Measurements from ENCODE around the gene AQP4. TPM values are rescaled to one million over a fixed set of nuclear protein-coding genes. Genes with fewer than 3 reads are reported as not detected.

AQP4 gene
- total RNA-seq, 4 donors from 2014 or later = 9.9 to 24.9 (median 15.3) TPM

GRCh38 chr18:26840965-26841364 is 24.5 kb downstream of the AQP4 start:
- H3K4me1 ChIP-seq = no peaks in the 10 kb centered on the region
- in situ Hi-C loops (cut with MboI; ENCODE audit: low sequenced_read_pairs in 4 of 4) (no loop called here), intact Hi-C loops (cut with DNase I; ENCODE audit: low total_unique reads) (no loop called here)
- ATAC-seq (no peak), DNase-seq (no peak)
- no peak for TF ChIP-seq POLR2A (IDR thresholded peaks at IDR 0.05)
- TF ChIP-seq CTCF (IDR thresholded peaks at IDR 0.05 in 4 of 5, conservative IDR thresholded peaks at IDR 0.05 in 1 of 5) = no peak
- H3K4me3 ChIP-seq = no peak overlapping the region
- no peaks in the 10 kb centered on the region for H3K9me3 ChIP-seq
- no peaks in the 10 kb centered on the region for H3K27me3 ChIP-seq
- H3K27ac ChIP-seq = no peak overlapping the region
- no peaks in the 10 kb centered on the region for H3K36me3 ChIP-seq

DNA sequence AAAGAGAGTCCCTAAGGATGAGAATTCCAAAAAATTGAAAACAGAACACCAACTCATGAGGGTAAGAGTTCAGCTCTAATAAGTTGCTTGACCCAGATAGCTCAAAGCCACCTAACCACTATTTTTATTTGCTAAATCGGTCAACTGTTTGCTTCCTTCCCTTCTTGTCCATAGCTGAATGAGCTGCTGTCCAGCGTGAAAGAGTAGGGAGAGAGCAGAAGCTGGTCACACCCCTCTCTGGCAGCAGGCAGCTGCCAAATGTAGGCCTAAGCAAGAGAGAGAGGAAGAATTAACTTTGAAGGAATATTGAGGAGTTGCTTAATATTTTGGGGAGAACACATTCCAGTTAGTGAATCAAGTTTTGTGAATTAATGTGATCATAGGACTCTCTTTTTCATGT is 25.9 kb downstream of the AQP4 start:
- in situ Hi-C loops (cut with MboI; ENCODE audit: low sequenced_read_pairs in 4 of 4) = no loop called here
- intact Hi-C loops (cut with DNase I; ENCODE audit: low total_unique reads) = no loop called here
- H3K9me3 ChIP-seq = no peaks in the 10 kb centered on the region

DNA sequence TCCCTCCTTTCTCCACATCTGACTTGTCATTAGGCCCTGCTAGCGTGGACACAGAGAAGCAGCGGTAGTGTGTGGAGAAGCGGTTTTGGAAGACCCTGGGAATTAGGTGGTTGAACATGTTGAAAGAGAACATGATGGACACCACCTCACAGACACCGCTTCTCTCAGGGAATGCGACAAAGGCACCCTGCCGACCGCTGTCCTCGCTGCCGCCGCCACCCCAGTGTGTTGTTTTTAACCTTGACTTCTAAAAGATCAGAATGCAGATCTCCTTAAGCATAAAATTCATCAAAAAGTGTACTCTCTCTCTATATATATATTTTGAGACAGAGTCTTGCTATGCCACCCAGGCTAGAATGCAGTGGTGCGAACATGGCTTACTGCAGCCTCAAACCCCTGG is 33.2 kb downstream of the AQP4 start:
- Histone ChIP-seq H3K9me3 (no peaks in the 10 kb centered on the region), H3K4me3 (no peak overlapping the region), H3K36me3 (no peaks in the 10 kb centered on the region), H3K27ac (no peak overlapping the region), H3K4me1 (no peaks in the 10 kb centered on the region), H3K27me3 (no peaks in the 10 kb centered on the region)
- intact Hi-C loops (cut with DNase I; ENCODE audit: low total_unique reads) = no loop called here
- TF ChIP-seq CTCF (IDR thresholded peaks at IDR 0.05 in 4 of 5, conservative IDR thresholded peaks at IDR 0.05 in 1 of 5) (no peak), POLR2A (IDR thresholded peaks at IDR 0.05) (no peak)
- ATAC-seq (no peak), DNase-seq (no peak)
- in situ Hi-C loops (cut with MboI; ENCODE audit: low sequenced_read_pairs in 4 of 4) = no loop called here

More for the DNA sequence above, 25.9 kb downstream of the AQP4 start:
- ATAC-seq (no peak), DNase-seq (no peak)
- no peak overlapping the region for H3K27ac ChIP-seq
- no peaks in the 10 kb centered on the region for H3K4me1 ChIP-seq
- no peak overlapping the region for H3K4me3 ChIP-seq
- no peak for TF ChIP-seq POLR2A (IDR thresholded peaks at IDR 0.05)
- TF ChIP-seq CTCF (IDR thresholded peaks at IDR 0.05 in 4 of 5, conservative IDR thresholded peaks at IDR 0.05 in 1 of 5) = no peak
- H3K27me3 ChIP-seq = no peaks in the 10 kb centered on the region
- H3K36me3 ChIP-seq = no peaks in the 10 kb centered on the region

DNA sequence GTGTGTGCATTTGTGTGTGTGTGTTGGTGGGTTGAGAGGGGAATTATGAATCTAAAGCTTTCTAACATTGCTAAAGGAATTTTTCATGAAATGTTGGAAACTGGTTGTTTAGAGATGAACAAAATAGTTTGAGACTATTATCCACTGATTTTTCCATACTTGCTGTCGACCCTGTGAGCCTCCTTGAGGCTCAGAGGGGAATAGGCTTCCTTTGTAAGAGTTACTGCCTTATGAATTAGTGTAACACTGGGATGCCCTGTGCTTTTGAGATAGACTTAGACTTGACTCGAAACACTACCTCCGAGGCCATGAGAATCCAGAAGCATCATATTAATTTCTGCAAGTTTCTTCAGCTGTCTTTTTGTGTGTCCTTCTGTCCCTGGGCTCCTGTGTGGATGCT is 37.9 kb downstream of the AQP4 start:
- Histone ChIP-seq H3K9me3 (no peaks in the 10 kb centered on the region), H3K36me3 (no peaks in the 10 kb centered on the region), H3K4me3 (no peak overlapping the region), H3K4me1 (no peaks in the 10 kb centered on the region), H3K27me3 (no peaks in the 10 kb centered on the region), H3K27ac (no peak overlapping the region)
- TF ChIP-seq CTCF (IDR thresholded peaks at IDR 0.05 in 4 of 5, conservative IDR thresholded peaks at IDR 0.05 in 1 of 5) (no peak), POLR2A (IDR thresholded peaks at IDR 0.05) (no peak)
- in situ Hi-C loops (cut with MboI; ENCODE audit: low sequenced_read_pairs in 4 of 4) (no loop called here), intact Hi-C loops (cut with DNase I; ENCODE audit: low total_unique reads) (no loop called here)
- DNase-seq (no peak), ATAC-seq (no peak)

GRCh38 chr18:26826656-26827235 is 38.8 kb downstream of the AQP4 start:
- no peak overlapping the region for H3K4me3 ChIP-seq
- H3K27ac ChIP-seq = no peak overlapping the region
- no peaks in the 10 kb centered on the region for H3K27me3 ChIP-seq
- H3K36me3 ChIP-seq = no peaks in the 10 kb centered on the region
- TF ChIP-seq CTCF (IDR thresholded peaks at IDR 0.05 in 4 of 5, conservative IDR thresholded peaks at IDR 0.05 in 1 of 5) = no peak
- no peak for TF ChIP-seq POLR2A (IDR thresholded peaks at IDR 0.05)
- DNase-seq = no peak
- in situ Hi-C loops (cut with MboI; ENCODE audit: low sequenced_read_pairs in 4 of 4) = no loop called here
- no peaks in the 10 kb centered on the region for H3K4me1 ChIP-seq
- ATAC-seq = no peak
- intact Hi-C loops (cut with DNase I; ENCODE audit: low total_unique reads) = no loop called here
- H3K9me3 ChIP-seq = no peaks in the 10 kb centered on the region

Data from gastrocnemius medialis (tissue), 4 donors.